Left forelimb (tissue), 1 donor: ENCODE measurements around the gene HADHA.
"Not testable (repeated sequence)": the region's sequence is repeated elsewhere in the genome, so short reads cannot be mapped to it uniquely, and the experiment has no call there.

Source experiments
- DNase-seq: peaks from one replicate; pipeline ENCODE4 v3.0.0-alpha.2; 2018; ENCODE audit warnings: low spot score

Gene HADHA

DNA sequence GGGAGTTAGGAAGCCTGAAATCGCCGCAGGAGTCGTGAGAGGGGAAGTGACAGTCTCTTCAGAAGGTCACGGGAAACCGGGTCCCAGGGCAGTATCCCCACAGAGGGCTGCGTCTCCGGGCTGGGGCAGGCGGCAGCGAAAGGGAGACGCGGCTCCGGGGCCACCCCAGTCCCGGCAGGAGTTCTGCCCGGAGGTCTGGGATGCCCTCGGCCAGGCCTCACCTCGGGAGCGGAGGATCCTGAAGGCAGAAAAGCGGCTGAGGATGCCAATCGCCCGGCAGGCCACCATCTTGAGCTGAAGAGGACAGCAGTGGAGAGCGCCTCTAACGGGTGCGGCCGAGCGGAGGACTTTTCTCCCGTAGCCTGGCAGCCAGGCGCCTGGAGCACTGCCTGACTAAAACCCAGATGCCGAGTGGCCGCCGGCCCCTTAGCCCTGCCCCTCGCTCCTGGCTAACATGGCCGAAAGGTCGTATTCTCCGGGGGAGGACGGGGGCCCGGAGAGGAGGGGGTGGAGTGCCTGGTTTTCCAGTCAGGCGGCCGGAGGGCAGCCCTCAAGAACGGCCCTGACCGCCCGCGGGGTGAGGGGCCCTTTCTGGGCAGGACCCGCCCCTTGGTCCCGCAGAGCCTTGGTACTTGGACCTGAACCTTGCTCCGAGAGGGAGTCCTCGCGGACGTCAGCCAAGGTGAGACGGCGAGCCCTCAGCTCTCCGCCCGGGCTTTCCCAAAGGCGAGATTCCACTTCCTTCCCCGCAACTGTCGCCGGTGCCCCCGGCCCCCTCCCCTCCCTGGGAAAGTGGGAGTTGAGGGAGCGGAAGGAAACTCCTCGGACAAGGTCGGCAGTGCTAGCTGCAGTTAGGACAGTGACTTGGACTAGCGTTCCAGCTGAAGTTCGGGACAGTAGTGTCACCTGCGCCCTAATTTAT, at the start of gene HADHA, which contains the start of gene HADHB:
HADHA (minus strand) TSS at position 324 of the 922 bp plus-strand sequence; CDS start at position 288, 36 bp downstream.
HADHB (plus strand) TSS at position 631 of the 922 bp plus-strand sequence. CDS start 9,316 bp downstream, outside the sequence.
- DNase-seq = peak; percentile 96

DNA sequence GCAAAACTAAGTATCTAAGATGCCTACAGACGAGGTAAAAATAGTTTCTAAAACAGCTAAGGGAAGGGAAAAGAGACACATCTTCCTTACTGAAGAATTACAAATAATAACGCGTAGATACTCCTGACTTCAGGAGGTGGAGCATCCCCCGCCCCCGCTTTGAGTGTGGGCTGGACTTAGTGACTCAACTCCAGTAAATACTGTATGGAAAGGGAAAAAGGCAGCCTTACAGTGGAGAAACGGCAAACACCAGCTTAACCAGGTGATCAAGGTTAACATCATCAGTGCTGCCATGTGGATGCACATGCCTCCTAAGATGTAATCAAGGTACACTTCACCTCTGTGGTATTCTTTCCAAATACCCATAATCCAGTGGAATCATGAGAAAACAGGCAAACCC, 48.2 kb upstream of the HADHA start:
- DNase-seq = no peak

DNA sequence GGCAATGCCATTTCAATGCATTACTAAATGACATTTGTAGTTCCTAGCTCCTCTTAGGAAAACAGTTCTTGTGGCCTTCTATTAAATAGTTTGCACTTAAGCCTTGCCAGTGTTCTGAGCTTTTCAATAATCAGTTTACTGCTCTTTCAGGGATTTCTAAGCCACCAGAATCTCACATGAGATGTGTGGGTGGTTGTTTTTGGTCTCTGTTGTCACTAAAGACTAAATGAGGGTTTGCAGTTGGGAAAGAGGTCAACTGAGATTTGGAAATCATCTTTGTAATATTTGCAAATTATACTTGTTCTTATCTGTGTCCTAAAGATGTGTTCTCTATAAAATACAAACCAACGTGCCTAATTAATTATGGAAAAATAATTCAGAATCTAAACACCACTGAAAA, 45.6 kb upstream of the HADHA start:
- no peak for DNase-seq

DNA sequence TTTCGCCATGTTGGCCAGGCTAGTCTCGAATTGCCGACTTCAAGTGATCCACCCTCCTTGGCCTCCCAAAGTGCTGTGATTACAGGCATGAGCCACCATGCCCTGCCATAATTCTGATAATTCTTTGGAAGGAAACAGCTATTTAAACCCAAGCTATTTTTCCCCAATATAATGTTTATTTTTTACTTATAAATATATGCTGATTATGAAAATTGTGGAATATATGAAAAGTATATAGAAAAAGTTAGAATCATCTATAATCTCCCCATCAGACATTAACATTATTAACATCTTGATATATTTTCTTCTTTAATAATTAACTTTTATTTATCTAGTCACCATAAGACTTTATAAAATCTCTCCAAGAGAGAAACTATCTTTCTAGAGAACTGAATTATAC, 41.5 kb upstream of the HADHA start:
- DNase-seq = no peak

DNA sequence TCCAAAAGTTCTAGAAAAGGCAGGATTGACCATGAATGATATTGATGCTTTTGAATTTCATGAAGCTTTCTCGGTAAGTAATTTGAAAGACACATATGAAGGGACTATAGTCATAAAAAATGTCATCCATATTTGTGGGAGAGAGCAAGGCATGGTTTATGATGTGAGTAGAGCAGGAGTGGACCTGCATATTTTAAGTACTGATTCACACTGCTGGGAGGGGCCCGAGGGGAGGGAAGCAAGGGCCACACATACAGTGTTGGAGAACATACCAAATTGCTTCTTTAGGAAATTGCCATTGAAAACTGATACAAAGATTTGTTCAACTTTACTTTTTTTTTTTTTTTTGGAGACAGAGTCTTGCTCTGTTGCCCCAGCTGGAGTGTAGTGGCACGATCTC, 39.7 kb upstream of the HADHA start:
- DNase-seq = no peak

DNA sequence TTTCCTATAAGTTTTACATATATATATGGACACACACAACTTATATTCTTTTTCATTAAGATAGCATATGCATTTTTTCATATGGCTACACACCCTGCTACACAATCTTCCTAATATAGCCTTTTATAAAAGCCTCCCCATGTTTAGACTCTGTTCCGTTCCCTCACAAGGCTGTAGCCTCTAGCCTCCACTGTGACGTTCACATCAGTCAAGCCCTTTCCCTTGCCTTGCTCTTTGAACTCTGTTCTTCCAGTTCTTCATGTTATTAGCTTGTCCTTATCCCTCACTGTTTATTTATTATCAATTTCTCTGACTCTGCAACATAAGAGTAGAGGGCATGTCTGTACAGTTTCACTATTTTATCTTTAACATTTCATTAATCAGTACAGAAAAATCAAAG, 39.2 kb upstream of the HADHA start:
- no peak for DNase-seq

DNA sequence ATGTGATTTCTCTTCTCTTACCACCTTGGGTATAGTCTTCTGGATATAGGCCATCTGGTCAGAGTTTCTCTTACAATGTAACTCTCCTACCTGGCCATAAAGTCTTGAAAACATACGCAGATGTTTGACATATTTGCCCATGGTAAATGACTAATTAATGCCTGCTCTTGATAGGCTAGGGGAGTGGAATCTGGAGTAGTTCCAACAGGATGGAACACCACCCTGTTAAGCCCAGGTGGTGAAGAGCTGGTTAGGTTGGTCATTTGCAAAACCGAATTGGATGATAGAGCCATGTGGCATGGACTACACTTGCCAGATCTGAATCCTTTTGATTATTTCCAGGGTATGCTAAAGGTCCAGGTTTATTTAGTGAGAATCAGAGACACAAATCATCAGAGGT, 36.8 kb upstream of the HADHA start:
- DNase-seq = no peak

DNA sequence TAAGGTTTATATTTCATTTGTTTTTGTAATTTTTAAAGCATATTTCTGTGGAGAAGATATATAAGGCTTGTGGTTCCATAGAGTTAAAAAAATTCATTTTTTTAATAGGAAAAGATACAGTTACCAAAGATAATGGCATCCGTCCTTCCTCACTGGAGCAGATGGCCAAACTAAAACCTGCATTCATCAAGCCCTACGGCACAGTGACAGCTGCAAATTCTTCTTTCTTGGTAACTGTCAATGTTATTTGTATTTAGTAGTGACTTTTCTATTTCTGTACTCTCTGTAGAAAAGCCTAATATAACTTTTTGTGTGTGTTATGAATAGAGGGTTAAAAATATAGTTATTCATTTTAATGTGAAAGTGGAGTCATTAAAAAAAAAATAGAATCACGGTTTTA, 35.5 kb upstream of the HADHA start:
- DNase-seq = no peak

DNA sequence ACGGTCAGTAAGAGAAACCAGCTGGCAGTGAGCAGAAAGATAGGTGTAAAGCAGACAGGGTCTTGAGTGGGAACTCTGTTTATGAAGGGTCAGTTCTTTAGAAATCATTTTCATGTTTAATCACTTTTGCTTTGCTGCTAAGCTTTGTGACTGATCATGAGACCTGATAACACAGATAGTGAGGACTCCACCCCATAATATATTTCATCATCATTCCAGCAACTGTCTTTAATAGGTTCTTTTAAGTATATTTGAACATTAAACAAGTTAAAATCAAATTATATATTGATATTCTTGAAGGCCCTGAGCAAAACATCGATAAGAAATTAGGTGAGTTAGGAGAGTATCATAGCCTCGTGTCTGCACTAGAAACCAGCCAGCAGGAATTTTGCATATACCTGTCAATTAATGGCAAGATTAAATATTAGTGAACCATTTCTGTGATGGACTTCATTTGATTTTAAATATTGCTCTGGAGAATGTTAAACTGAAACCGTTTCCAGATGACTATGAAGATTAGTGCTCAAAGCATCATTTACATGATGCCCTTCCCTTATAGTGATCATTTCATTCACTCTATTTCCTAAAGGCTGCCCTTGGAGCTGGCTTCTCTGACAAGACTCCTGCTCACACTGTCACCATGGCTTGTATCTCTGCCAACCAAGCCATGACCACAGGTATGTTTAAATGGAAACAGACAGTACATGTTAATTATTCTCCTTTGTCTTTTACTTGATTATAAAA, 32.2 kb upstream of the HADHA start:
- no peak for DNase-seq

DNA sequence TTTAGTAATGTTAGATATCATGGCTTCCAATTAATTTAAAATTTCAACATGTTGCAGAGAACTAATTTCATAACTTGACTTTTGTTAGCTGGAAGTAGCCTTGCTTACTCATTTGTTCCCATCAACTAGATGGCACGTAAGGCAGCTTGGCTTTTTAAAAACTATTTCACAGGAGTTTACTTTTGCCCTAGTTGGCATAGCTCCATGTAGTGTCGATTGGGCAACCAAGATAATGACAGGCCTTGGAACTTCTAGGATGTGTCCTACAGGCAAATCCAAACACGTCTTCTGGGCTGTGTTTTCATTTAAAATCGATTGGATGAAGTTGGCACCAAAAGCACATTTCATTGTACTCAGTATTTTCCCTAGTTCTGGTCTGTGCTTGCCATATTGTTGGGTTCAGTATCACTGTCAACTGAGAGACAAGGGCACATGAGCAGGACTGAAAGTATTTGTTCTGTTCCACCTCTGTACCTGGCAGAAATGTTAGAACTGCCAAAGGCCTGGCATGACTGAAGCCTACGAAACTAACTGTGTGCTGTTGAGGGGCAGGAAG, 29.7 kb upstream of the HADHA start:
- no peak for DNase-seq

DNA sequence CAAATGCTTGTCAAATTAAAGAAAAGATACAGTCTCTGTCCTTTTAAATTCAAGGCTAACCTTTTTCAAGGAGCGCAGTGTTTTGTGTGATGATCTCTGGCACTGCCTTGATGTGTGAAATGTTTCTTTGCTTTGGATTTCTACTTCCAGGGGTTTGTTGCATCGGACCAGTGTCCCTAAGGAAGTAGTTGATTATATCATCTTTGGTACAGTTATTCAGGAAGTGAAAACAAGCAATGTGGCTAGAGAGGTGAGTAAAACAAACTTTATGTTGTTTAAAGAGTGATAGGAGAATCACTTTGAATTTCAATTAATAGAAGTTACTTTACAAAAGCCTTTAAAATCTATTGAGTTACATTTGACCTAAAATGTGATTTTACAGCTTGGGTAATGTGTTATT, 29.1 kb upstream of the HADHA start:
- no peak for DNase-seq

DNA sequence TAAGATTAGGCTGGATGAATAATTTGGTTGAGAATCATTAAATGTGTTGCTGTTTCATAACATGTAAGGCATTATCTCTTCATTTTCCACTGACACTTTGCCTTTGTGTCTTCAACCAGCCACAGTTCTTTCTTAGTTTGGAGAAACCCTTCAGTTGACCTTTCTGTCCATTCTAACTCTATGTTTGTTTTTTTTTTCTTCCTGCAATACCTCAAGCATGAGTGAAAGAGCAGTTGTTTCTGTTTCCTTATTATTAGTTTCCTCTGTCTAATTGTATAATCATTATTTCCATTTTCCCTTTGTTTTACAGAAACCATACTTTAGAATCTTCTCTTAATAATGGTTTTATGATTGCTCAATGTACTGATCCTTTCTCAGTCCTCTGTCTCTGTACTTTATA, 25.9 kb upstream of the HADHA start:
- DNase-seq = no peak

DNA sequence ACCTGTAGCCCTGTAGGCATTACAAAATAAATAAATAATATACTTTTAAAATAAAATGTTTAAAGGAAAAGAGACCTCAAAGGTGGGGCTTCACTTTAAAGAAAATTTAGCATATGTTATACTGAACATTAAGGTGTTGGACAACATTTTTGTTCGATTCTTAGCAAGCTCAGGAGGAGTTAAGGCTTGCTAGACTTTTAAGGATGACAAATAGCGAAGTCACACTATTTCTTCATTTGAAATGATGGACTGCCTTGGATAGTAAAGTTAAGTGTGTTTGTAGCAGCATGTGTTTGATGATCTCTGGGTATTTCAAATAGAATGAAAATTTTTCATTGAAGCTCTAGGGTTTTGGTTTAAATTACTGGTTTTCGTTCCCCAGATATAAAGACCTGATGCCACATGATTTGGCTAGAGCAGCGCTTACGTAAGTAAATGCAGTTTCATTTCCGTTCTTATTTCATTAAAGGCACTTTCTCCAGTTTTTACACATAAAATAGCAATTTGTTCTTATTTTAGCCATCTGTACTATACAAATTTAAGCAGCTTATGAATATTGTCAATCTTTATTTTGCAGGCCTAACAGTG, 25.2 kb upstream of the HADHA start:
- DNase-seq = no peak

DNA sequence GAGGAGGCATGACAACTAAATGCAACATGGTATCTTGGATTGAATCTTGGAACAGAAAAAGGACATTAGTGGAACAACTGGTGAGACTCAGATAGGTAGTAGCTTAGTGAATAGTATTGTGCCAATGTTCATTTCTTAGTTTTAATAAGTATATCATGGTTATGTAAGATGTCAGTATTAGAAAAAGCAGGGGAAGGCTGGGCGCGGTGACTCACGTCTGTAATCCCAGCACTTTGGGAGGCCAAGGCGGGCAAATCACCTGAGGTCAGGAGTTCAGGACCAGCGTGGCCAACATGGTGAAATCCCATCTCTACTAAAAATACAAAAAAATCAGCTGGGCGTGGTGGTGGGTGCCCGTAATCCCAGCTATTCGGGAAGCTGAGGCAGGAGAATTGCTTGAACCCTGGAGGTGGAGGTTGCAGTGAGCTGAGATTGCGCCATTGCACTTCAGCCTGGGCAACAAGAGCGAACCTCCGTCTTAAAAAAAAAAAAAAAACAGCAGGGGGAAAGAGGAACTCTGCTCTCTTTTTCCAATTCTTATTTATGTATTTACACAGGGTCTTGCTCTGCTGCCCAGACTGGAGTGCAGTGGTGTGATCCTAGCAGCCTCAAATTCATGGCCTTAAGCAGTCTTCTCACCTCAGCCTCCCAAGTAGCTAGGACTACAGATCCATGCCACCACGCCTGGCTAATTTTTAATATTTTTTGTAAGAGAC, 24.4 kb upstream of the HADHA start:
- DNase-seq = not testable (repeated sequence)

DNA sequence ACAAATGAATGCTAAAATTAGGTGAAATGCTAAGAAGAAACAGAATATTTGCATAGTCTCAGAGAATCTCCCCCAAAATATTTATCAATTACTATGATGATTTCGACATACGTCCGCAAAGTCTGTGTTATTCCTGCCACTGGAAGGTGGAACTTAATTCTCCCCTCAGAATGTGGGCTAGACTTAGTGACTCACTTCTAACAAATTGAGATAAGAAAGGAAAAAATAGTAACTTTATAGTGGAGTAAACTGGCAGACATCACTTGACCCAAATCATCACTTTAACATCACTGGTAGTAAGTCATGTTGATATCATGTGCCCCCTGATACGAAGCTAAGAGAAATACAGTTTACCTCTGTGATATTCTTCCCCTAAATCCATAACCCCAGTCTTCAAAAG, 23.8 kb upstream of the HADHA start:
- no peak for DNase-seq

DNA sequence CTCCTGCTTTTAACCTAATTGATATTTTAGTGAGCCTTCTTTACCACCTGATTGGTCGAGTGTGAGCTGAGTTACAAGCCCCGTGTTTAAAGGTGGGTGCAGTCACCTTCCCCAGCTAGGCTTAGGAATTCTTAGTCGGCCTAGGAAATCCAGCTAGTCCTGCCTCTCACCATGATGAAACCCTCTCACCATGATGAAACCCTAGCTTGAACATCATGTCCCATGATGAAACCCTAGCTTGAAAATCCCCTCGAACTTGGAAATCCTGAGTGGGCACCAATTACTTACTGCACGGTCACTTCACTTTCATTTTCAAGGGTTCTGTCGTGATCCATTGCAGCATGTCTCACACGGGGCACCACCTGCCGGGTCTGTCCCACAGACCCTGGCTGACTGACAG, 14.4 kb upstream of the HADHA start:
- not testable (repeated sequence) for DNase-seq

DNA sequence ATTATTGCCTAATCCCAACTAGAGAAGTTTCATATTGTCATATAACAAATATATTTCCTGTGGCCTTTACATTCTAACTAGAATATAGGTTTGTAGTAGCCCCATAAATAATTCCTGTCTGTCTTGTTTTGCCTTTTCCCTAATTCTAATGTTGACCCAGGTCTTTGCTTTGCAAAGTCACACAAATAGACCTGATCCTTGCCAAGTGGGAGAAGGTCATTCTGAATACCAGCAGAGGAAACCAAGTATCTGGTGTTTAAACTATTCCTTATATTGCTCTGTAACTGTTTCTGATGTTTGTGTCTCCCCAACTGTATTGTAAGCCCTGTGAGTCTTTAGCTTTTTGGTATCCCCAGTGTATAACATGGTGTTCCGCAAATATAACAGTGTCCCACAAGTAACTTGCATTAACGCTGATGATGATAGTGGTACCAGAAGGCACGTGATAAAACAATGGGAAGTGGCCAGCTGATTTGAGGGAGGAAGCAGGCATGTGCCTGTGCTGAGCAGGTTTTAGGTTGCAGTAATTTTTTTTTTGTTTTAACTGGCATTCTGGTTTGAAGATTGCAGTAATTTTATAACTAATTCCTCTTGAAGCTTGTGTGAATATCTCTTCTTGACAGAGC, 11.4 kb upstream of the HADHA start:
- no peak for DNase-seq

DNA sequence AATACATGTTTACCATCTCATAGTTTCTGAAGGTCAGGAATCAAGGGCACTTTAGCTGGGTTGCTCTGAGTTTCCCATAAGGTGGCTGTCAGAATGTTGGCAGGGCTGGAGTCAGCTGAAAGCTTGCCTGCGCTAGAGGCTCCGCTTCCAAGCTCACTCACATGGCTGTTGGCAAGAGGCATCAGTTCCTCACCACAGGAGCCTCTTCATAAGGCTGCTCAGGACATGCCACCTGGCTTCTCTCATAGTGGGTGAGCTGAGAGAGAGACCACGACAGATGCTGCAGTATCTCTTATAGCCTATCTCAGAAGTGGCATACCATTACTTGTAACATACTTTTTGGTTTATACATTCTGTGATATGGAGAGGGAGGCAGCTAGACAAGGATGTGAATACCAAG, 7.5 kb upstream of the HADHA start:
- DNase-seq = no peak

DNA sequence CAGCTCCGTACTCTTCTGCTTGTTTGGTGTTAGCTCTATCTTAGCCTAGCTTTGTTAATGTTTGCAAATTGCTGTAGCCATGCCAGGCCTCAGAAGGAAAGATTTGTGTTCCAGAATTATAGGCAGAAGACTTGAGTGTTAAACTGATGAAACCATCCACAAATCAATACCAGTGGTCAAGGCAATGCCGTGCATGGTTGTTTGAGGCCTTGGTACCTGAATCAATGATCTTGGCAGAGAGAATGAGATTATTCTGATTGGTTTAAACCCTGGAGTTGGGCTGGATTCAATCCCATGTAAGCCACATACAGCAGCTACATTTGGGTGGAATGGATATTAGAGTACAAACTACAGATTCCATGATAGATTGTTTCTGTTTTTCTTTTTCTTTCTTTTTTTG, 5.2 kb upstream of the HADHA start:
- no peak for DNase-seq

DNA sequence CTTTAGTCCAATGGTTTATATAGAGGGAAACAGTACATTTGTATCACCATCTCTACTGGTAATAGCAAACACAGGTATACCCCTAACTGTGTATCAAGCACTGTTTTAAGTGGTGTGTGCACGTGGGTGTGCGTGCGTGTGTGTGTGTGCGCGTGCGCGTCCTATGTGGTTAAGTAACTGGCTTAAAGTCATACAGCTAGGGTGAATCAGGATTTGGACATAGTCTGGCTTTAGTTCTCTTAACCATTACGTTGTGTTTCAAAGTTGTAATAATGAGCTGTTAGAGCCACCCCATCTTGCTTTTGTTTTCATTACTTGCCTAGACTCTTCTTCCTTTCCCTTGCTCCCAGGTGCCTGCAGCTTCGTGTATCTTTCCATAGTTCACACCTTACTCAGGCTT, 2.4 kb upstream of the HADHA start:
- no peak for DNase-seq

DNA sequence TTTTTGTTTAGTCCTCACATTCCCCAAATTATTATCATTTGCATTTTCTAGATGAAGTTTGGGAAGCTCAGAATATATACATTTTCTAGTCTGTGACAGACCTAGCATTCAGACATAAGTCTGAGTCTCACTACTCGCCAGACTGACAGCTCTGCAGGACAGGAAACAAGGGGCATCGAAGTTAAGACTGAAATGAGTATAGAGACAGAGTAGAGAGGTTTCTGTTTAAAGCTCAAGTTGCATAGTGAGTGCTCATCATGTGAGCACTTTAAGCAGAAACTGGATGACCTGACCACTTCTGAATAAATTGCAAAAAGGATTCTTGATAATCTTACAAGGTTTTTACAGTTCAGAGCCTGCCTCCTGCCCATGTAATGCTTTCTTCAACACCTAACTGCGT, 1.4 kb upstream of the HADHA start:
- no peak for DNase-seq
